OCI-LY7 (cell line): ENCODE measurements around the gene OLFM1. TPM values are rescaled to one million over a fixed set of nuclear protein-coding genes. Genes with fewer than 3 reads are reported as not detected.

Experiments
- Bru-seq: library from RNA; stranded (reverse); fragments of 400-500 nt; gene quantifications from one replicate; lab custom pipeline; 2021; lab: Mats Ljungman, UMichigan
- BruChase-seq, 2 experiments: library from RNA; stranded (reverse); fragments of 400-500 nt; gene quantifications; one replicate each; lab custom pipeline; 2021; lab: Mats Ljungman, UMichigan
- BruUV-seq: library from RNA; stranded (reverse); fragments of 400-500 nt; replicated peaks from 2 replicates; lab custom pipeline; 2021; lab: Mats Ljungman, UMichigan
- CTCF ChIA-PET: fragments of 300-600 bp; sonication (Branson Sonifier 250); formaldehyde crosslinking; loops from one replicate; lab custom pipeline; 2022; ENCODE audit warnings: antibody characterized with exemption; ENCODE audit not compliant: unreplicated experiment; lab: Charles Lee
- POLR2A ChIA-PET: fragments of 300-600 bp; sonication (Branson Sonifier 250); formaldehyde crosslinking; loops from one replicate; lab custom pipeline; 2022; ENCODE audit warnings: antibody characterized with exemption; lab: Charles Lee
- DNase-seq: peaks from one replicate; pipeline ENCODE4 v3.0.0-alpha.2; 2015; ENCODE audit warnings: low spot score
- H2AFZ ChIP-seq: fragments of 200-600 bp; sonication (generic), shearing (Covaris generic); 2 replicates; pipeline ENCODE4 v1.6.1; 2014; ENCODE audit warnings: mild to moderate bottlenecking, antibody characterized with exemption, low read length, moderate library complexity
- H3K27ac ChIP-seq: fragments of 200-600 bp; sonication (generic); 2 replicates; pipeline ENCODE4 v1.5.1; 2014; ENCODE audit warnings: mixed run types, low read depth, mild to moderate bottlenecking, moderate library complexity, low read length, inconsistent platforms; ENCODE audit not compliant: poor library complexity, severe bottlenecking
- H3K36me3 ChIP-seq: fragments of 200-600 bp; sonication (generic); 2 replicates; pipeline ENCODE4 v1.6.1; 2014; ENCODE audit warnings: mild to moderate bottlenecking, antibody characterized with exemption, low read length, moderate library complexity, mixed read lengths; ENCODE audit not compliant: insufficient read depth
- H3K4me1 ChIP-seq: fragments of 200-600 bp; sonication (generic); 2 replicates; pipeline ENCODE4 v1.5.1; 2014; ENCODE audit warnings: mild to moderate bottlenecking, low read length; ENCODE audit not compliant: insufficient read depth, poor library complexity, severe bottlenecking
- H3K4me2 ChIP-seq: fragments of 200-600 bp; sonication (generic); 2 replicates; pipeline ENCODE4 v1.6.1; 2014; ENCODE audit warnings: mild to moderate bottlenecking, low read length
- H3K4me3 ChIP-seq: fragments of 200-600 bp; sonication (generic); 2 replicates; pipeline ENCODE4 v1.5.1; 2014; ENCODE audit warnings: mild to moderate bottlenecking, low read depth, low read length; ENCODE audit not compliant: poor library complexity, severe bottlenecking
- H3K79me2 ChIP-seq: fragments of 200-600 bp; sonication (generic); 2 replicates; pipeline ENCODE4 v1.6.1; 2016; ENCODE audit warnings: low read depth, mild to moderate bottlenecking, low read length, moderate library complexity, mixed read lengths; ENCODE audit not compliant: insufficient read depth
- H3K9me2 ChIP-seq: fragments of 200-600 bp; sonication (generic); 2 replicates; pipeline ENCODE4 v1.6.1; 2016; ENCODE audit warnings: mild to moderate bottlenecking, low read length, mixed read lengths; ENCODE audit not compliant: insufficient read depth
- H3K9me3 ChIP-seq: fragments of 200-600 bp; sonication (generic); 2 replicates; pipeline ENCODE4 v1.6.1; 2014; ENCODE audit warnings: mild to moderate bottlenecking, mixed run types, low read length, mixed read lengths
- H4K20me1 ChIP-seq: fragments of 200-600 bp; sonication (generic); 2 replicates; pipeline ENCODE4 v1.6.1; 2014; ENCODE audit warnings: mild to moderate bottlenecking, antibody characterized with exemption, low read length, moderate library complexity, mixed read lengths; ENCODE audit not compliant: insufficient read depth
- EZH2phosphoT487 ChIP-seq: fragments of 200-600 bp; sonication (generic); IDR thresholded peaks from 2 replicates; pipeline ENCODE4 v1.6.1; 2018; ENCODE audit warnings: low read depth, borderline replicate concordance, mild to moderate bottlenecking, mixed run types, antibody characterized with exemption, low read length, moderate library complexity, mixed read lengths
- intact Hi-C: fragments of 100-400 bp; cut with micrococcal nuclease; formaldehyde crosslinking; loops from one replicate; pipeline ENCODE4 v1.10.0; 2022; ENCODE audit not compliant: unreplicated experiment
- long read RNA-seq: library from polyadenylated mRNA; stranded (forward); transcript quantifications from one replicate; pipeline ENCODE4 v2.0.0, GENCODE V29; 2022
- total RNA-seq, 2 experiments: library from RNA; depleted of rRNA in 1 of 2; stranded (reverse); fragments of >200 nt in 1 of 2; shearing (Covaris generic) in 1 of 2; gene quantifications; 2 replicates each; pipeline ENCODE4 v1.2.3, GENCODE V29; 2014 to 2022
- TF ChIP-seq, protein P1 (sequence below): fragments of 200-600 bp; sonication (generic); conservative IDR thresholded peaks from 2 replicates; pipeline ENCODE4 v1.5.1; 2014; ENCODE audit warnings: mild to moderate bottlenecking, antibody characterized with exemption, low read length, moderate library complexity, mixed read lengths

The OLFM1 gene
- not detected in 2 replicates for total RNA-seq (2014; rRNA removed; shearing (Covaris generic))
- total RNA-seq (2022) = not detected in 2 replicates
- not detected for Bru-seq, nascent RNA
- BruChase-seq, experiment 1, labeled RNA remaining after a 6-hour chase = not detected
- BruChase-seq, experiment 2, labeled RNA remaining after a 2-hour chase = not detected
- long read RNA-seq = 0 reads

DNA sequence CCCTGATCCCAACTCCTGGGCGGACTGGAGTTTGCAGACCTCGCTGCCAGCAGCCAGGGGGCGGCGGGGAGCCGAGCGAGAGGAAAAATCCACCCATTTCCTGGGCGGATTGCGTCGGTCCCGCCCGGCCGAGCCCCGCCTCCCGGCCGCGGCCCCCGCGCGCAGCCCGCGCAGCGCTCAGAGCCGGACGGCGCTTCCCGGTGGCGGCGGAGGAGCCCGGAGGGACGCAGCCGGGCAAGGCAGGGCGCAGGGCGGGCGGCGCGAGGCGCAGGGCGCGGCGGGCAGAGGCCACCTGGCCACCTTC is at the start of gene OLFM1:
TSS of gene OLFM1 (plus strand) at position 180 of the 304 bp plus-strand sequence. CDS start 322 bp downstream, outside the sequence.
- DNase-seq = no peak
- no peak within 1 kb of the TSS for H3K4me3 ChIP-seq
- no peaks in the 10 kb centered on the region for H3K36me3 ChIP-seq
- H3K9me2 ChIP-seq = no peaks in the 10 kb centered on the region
- CTCF ChIA-PET = no interaction called here
- no peaks in the 10 kb centered on the region for H3K9me3 ChIP-seq
- intact Hi-C loops = loop anchor here (2.0 to 5.0 kb wide), 2 partner anchors 257 to 325 kb away; no protein-coding TSS in a partner anchor
- BruUV-seq = no TSS peak
- POLR2A ChIA-PET = no interaction called here
- no peak within 1 kb of the TSS for H3K4me2 ChIP-seq
- no peaks in the 10 kb centered on the region for H3K79me2 ChIP-seq
- H3K4me1 ChIP-seq = no peaks in the 10 kb centered on the region
- no peak for TF ChIP-seq EZH2phosphoT487
- TF ChIP-seq, protein P1, sequence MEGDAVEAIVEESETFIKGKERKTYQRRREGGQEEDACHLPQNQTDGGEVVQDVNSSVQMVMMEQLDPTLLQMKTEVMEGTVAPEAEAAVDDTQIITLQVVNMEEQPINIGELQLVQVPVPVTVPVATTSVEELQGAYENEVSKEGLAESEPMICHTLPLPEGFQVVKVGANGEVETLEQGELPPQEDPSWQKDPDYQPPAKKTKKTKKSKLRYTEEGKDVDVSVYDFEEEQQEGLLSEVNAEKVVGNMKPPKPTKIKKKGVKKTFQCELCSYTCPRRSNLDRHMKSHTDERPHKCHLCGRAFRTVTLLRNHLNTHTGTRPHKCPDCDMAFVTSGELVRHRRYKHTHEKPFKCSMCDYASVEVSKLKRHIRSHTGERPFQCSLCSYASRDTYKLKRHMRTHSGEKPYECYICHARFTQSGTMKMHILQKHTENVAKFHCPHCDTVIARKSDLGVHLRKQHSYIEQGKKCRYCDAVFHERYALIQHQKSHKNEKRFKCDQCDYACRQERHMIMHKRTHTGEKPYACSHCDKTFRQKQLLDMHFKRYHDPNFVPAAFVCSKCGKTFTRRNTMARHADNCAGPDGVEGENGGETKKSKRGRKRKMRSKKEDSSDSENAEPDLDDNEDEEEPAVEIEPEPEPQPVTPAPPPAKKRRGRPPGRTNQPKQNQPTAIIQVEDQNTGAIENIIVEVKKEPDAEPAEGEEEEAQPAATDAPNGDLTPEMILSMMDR = no peak
- no peaks in the 10 kb centered on the region for H4K20me1 ChIP-seq
- no peak within 1 kb of the TSS for H2AFZ ChIP-seq
- no peak within 1 kb of the TSS for H3K27ac ChIP-seq

DNA sequence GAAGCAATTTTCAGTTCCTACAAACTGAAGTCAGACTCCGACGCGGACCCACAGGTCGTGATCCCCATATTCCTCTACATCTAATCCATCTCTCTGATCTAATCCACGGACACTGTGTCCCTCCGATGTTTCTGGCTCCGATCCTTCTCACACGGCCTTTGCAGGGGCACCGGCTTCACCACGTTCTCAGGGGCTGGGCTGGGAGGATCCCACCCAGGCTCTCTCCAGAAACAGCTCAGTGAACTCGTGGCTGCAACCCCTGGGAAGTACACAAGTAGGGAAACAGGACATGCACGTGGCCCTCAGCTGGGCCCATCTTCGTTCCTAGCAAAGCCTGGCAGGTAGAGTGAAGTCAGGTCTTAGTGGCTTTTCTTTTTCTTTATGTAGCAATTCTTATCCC is 49.1 kb upstream of the OLFM1 start:
- DNase-seq = no peak
- Histone ChIP-seq H3K4me2 (no peak overlapping the region), H4K20me1 (no peaks in the 10 kb centered on the region), H3K36me3 (no peaks in the 10 kb centered on the region), H2AFZ (no peak overlapping the region), H3K79me2 (no peaks in the 10 kb centered on the region), H3K9me2 (no peaks in the 10 kb centered on the region), H3K27ac (no peak overlapping the region), H3K4me1 (no peaks in the 10 kb centered on the region), H3K9me3 (no peaks in the 10 kb centered on the region), H3K4me3 (no peak overlapping the region)
- no peak for TF ChIP-seq EZH2phosphoT487
- TF ChIP-seq, protein P1 = no peak
- BruUV-seq = no TSS peak
- intact Hi-C loops = no loop called here
- ChIA-PET POLR2A (no interaction called here), CTCF (interaction anchor here (0.6 kb wide), 1 partner anchor 11 kb away, joined by 4 read pairs; no protein-coding TSS in a partner anchor)

GRCh38 chr9:135038826-135039225 is 48.6 kb upstream of the OLFM1 start:
- Histone ChIP-seq H3K27ac (no peak overlapping the region), H3K79me2 (no peaks in the 10 kb centered on the region), H3K4me1 (no peaks in the 10 kb centered on the region), H3K4me3 (no peak overlapping the region), H3K9me2 (no peaks in the 10 kb centered on the region), H3K36me3 (no peaks in the 10 kb centered on the region), H3K9me3 (no peaks in the 10 kb centered on the region), H4K20me1 (no peaks in the 10 kb centered on the region), H3K4me2 (no peak overlapping the region), H2AFZ (no peak overlapping the region)
- BruUV-seq = no TSS peak
- TF ChIP-seq, protein P1 = no peak
- no peak for TF ChIP-seq EZH2phosphoT487
- intact Hi-C loops = no loop called here
- ChIA-PET POLR2A (no interaction called here), CTCF (interaction anchor here (0.6 kb wide), 1 partner anchor 12 kb away, joined by 4 read pairs; no protein-coding TSS in a partner anchor)
- no peak for DNase-seq
